Dermis microvascular lymphatic vessel endothelial cell (primary cell): ENCODE data around the gene CYLC2. TPM values are rescaled to one million over a fixed set of nuclear protein-coding genes. Genes with fewer than 3 reads are reported as not detected.

Experiments
- DNase-seq, 2 donors: peaks; one replicate each; pipeline versions ENCODE4 v3.0.0 to v3.0.0-alpha.2; 2010; ENCODE audit warnings: low read depth in 2 of 2
- total RNA-seq: library from RNA; depleted of rRNA; stranded (reverse); fragments of >200 nt; gene quantifications from 2 replicates; pipeline ENCODE4 v1.2.1, GENCODE V29; 2014

Gene CYLC2, protein sequence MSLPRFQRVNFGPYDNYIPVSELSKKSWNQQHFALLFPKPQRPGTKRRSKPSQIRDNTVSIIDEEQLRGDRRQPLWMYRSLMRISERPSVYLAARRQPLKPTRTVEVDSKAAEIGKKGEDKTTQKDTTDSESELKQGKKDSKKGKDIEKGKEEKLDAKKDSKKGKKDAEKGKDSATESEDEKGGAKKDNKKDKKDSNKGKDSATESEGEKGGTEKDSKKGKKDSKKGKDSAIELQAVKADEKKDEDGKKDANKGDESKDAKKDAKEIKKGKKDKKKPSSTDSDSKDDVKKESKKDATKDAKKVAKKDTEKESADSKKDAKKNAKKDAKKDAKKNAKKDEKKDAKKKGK
- not detected in 2 replicates for total RNA-seq

DNA sequence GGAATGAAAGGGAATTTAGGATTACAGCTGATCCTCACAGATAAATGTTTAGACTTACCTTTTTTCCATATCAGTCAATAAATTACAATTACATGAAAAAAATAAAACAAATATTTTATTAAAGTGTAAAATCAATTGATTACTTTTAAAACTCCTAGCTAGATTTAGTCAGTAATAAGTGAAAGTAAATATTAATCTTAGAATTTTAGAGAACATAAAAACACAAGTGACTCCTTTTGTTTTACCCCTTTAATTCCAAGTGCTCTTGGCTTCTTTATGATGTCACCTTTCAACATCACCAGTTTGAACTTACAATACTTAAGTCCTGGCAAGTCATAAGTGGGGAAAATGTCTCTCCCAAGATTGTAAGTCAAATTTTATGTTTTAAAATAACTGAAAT, at the start of gene CYLC2:
CYLC2 (plus strand) TSS at position 301 of the 400 bp plus-strand sequence; CDS start at position 349, 48 bp downstream.
- DNase-seq: no peak

DNA sequence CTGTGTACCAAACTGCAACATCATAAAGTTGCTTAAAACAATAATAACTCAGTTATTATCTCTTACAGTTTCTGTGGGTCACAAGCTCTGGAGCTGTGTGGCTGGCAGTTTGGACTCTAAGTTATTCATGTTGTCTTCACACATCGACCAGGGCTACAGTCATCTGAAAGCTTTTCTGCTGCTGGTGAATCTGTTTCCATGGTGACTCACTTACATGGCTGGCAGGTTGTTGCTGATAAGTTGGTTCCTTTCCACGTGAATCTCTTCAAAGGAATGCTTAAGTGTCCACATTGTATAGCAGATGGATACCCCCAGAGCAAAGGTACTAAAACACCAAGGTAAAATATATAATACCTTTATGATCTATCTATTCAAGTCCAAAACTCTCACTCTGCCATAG, 44.8 kb upstream of the CYLC2 start:
- DNase-seq: no peak

DNA sequence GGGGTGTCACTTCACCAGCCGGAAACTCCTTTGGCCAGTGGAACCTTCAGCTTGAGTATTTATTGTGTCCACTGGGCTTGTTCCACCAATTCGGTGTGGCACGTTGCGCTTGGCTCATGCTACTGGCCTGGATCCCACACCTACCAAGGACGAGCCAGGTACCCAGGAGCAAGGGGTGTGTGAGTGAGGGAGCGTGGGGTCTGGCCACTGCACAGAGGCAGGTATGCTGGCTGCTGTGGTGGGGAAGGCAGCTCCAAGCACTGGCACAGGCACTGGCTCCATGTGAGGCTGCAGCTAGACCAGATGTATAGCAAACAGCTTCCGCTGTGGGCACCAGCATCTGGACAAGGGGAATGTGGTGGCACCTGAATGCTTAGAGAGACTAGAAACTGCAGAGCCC, 28.1 kb upstream of the CYLC2 start:
- DNase-seq: no peak

DNA sequence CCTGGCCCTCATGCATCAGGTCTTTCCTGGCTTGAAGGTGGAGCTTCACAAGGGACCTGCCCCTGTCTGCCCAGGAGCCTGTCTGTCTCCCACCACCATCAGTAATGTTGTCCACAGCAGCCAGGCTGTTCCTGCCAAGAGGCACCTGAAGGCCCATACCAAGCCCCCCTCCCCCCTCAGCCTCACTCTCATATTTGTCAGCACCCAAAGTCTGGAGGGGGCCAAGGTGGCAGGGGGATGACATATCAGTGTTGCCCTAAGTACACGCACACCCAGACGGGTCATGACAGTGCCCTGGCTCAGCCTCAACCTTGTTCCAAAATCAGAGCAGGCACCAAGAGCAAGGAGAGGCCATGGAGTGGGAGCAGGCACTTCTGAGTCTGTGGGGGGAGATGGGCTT, 27.2 kb upstream of the CYLC2 start:
- DNase-seq: no peak

DNA sequence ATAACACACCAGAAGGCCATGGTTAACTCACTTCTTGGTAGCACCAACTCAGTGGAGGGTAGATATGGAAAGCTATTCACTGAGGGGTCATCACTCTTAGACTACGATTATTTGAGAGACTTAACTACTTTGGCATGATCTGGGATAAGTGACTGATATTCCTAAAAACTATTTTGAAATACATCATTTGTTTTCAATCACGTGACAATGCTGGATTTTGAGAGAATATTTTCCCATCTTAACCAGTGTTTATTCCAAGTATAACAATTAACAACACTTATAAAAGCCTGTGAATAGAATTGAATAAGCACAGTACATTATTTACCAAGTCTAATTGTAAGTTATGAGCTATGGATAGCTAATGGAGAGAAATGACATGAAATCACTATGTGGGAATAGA, 22.4 kb upstream of the CYLC2 start:
- DNase-seq: no peak

DNA sequence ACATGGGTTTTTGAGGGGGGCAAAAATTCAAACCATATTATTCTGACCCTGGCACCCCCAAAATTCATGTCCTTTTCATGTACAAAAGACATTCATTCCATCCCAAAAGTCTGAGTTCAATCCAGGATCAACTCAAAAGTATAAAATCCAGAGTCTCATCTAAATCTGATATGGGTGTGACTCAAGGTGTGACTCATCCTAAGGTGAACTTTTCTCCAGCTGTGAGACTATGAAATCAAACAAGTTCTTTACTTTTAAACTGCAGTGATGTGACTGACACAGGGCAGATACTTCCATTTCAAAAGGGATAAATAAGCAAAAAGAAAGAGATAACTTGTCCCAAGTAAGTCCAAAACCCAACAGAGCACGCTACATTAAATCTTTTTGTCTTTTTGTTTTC, 20.6 kb upstream of the CYLC2 start:
- DNase-seq: no peak

DNA sequence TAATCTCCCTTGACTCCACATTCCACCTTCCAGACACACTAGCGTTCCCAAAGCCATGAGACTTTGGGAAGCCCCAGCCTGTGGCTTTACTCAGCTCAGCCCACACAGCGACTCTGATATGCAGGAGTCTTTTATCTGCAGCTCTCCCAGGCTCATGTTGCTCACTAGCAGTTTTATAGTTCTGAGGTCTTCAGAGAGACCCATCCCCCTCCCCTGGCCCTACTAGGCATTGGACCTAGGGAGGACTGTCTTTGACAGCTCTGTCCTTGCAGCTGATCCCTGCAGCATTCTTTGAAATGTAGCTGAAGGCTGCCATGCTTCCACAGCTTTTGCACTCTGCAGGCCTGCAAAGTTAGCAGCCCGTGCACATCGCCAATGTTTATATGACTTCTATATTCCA, 19.9 kb upstream of the CYLC2 start:
- DNase-seq: no peak

DNA sequence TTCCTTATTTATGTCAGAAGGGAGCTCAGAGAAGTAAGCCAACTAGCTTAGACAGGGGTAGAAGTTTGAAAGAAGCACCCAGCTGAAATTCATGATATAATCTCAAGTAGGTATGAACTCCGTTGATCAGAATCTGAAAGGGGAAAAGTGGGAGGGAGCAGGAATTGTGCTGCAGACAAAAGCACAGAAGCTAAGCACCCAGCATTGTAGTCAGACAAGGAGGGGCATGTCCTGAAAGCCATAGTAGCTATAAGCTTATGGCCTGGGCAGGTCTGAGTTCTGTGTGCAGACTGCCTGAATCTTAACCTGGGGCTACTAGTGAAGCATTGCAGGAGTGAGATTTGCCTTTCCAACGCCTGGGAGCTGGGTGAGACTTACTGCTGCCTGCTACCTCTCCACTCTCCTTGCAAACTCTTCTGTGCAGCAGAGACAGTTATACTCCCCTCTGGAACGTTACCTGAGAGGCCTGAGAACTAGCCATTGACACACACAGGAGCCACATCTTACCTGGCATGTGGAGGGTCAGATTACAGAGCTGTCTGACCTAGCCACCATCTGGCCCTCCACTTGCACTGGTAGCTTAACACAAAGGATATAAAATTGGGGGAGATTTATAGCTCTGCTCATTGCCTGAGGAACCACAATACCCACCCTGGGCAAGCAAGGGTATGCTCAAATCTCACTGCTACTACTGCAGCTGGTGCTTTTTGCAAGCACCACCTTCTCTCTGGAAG, 9.8 kb upstream of the CYLC2 start:
- DNase-seq: no peak

DNA sequence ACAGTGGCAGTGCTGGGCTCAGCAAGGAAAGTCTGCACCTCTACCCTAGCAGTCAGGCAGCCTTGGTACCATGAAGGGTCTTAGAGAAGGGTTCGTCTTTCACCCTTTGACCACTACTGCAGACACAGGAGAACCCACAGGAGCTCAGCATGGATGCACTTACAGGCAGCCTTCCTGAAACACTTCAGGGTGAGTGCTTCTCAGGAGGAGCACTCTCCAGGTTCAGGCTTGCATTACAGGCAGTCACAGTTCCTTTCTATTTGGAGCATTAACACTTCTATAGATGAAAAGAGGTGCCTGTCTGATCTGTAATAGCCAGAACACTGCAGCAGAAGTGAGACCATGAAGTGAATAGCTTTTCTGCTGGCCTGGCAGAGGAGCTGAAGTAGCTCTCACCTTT, 8.7 kb upstream of the CYLC2 start:
- DNase-seq: no peak

DNA sequence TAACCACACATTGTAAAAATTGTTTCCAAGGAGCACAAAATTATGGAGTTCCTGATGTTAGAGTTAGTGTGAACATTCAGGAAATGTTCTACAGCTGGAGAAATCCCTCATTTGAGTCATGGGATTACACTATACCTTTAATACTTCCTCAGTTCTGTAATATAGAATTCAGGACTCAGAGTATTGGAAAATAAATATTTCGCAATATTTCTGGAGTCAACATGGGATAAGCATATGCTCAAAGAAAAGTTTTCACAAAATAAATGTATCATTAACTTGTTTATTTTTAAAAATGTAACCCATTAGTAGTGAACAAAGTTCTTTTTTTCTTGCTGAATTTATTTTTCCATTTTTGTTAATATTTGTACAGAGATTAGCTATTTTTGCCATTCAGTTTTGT, 8.6 kb downstream of the CYLC2 start:
- no peak for DNase-seq

DNA sequence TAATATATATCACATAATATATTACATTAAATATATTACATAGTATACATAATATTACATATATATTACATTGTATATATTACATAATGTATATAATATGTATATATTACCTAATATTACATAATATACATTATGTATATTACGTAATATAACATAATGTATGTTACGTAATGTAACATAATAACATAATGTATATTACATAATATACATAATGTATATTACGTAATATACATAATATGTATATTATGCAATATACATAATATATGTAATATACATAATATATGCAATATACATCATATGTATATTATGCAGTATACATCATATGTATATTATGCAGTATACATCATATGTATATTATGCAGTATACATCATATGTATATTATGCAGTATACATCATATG, 19.1 kb downstream of the CYLC2 start:
- no peak for DNase-seq

DNA sequence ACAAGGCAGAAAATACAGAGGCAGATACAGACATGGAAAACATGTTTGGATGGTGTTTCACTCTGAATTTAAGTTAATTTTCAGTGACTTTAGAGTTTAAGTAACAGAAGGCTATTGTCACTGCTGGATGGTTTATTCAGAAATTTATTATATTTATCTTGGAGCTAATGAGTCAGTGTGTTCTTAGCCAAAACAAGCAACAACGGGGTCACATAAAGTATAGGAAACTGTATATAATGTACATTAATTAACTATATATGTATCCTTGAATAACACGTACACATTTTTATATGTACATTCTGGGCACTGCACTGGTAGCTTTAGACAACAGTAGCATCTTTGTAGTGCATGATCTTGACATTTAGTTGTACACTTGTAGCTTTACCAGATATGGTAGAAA, 30.7 kb downstream of the CYLC2 start:
- DNase-seq: no peak

DNA sequence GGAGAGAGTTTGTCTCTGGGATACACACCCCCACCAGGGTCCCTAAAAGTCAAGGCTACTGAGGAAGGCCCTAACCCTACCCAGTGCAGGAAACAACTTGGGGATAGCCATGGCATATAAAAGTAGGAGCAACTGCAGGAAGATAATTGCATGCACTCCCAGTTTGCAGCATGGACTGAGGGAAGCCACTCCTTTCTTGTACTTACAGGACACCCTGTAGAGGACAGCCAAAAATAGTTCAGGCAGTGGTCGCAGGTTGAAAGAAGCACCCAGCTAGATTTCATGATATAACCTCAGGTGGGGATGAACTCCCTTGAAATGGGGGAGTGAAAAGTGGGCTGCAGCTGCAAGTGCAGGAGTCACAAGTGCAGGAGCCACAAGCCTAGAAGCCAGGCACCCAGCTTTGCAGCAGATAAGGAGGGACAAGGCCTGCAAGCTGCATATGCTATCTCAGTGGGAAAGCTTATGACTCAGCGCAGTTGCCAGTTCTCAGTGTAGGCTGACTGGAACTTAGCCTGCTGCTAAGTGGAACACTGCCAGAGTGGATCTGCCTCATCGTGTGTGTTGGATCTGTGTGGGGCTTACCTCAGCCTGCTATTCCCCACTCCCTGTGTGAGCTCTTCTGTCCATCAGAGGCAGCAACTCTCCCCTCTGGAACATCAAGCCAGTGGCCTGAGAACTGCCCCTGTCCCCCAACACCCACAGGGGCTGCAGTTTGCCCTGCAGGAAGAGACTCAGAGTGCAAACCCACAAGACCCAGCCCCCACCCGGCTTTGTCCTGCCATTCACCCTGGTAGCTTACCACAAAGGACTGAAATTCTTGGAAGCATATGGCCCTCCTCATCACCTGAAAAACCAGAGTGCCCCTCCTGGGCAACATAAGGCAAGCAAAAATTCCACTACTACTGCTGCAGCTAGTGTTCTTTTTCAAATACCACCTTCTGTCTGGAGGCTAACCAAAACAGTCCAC, 42.7 kb downstream of the CYLC2 start:
- no peak for DNase-seq

DNA sequence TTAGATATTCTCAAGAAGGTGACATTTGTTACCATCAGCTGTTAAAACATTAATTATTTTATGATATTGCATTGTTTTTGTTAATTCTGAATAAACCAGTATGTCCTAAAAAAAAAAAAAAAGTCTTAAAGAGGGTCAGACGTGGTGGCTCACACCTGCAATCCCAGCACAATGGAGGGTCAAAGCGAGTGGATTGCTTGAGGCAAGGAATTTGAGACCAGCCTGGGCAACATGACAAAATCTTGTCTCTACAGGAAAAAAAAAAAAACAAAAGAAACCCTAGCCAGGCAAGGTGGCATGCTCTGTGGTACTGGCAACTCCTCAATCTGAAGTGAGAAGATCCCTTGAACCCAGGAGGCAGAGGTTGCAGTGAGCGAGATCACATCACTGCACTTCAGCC, 46.8 kb downstream of the CYLC2 start:
- DNase-seq: no peak
